PC-3 (cell line): ENCODE measurements around the gene FN1.

Experiments used
- EZH2phosphoT487 ChIP-seq: fragments of 300-600 bp; sonication (generic); IDR thresholded peaks from 2 replicates; pipeline ENCODE4 v1.6.1; 2018; ENCODE audit warnings: mild to moderate bottlenecking, antibody characterized with exemption, low read length, borderline replicate concordance
- TF ChIP-seq, protein P1 (sequence below): fragments of 300-600 bp; sonication (generic); conservative IDR thresholded peaks from 2 replicates; pipeline ENCODE4 v1.5.1; 2017; ENCODE audit warnings: antibody characterized with exemption, low read depth, mild to moderate bottlenecking, low read length

DNA sequence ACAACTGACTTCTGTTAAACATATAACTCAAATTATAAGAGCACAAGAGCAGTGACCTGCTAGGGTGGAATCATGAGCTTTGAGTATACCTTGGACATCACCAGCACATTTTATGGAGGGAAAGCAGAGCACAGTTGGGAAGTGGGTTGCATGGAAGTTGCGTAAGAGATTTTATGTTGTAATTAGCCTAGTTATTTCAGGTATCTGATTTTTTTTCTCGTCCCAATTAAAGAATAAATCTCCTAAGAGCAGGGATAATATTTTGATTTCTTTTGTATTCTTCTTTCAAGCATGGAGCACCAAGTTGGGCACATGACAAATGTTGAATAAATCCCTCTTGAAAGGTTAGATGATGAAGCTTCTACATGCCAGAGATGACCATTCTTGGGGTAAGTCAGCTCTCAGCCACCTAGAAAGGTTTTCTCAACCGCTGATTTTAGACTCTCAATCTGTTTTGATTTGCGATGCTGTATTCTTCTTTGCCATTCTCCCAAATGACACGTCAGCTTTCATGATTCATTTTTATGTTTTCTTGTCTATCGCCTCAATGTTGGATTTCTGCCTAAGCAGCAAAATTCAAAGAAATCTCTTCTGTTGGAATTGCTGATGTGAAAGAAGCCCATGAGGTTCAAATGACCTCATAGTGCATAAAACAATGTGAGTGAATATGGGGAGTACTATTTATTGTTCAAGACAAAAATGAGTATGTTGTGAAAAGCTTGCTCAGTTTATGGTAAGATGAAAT lies 15.3 kb upstream of the FN1 start:
- no peak for TF ChIP-seq EZH2phosphoT487
- TF ChIP-seq, protein P1, sequence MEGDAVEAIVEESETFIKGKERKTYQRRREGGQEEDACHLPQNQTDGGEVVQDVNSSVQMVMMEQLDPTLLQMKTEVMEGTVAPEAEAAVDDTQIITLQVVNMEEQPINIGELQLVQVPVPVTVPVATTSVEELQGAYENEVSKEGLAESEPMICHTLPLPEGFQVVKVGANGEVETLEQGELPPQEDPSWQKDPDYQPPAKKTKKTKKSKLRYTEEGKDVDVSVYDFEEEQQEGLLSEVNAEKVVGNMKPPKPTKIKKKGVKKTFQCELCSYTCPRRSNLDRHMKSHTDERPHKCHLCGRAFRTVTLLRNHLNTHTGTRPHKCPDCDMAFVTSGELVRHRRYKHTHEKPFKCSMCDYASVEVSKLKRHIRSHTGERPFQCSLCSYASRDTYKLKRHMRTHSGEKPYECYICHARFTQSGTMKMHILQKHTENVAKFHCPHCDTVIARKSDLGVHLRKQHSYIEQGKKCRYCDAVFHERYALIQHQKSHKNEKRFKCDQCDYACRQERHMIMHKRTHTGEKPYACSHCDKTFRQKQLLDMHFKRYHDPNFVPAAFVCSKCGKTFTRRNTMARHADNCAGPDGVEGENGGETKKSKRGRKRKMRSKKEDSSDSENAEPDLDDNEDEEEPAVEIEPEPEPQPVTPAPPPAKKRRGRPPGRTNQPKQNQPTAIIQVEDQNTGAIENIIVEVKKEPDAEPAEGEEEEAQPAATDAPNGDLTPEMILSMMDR = no peak
